Ramos (cell line): ENCODE data around the gene SPANXN3.
"Not testable (repeated sequence)": the region's sequence is repeated elsewhere in the genome, so short reads cannot be mapped to it uniquely, and the experiment has no call there.

ENCODE experiments used
- in situ Hi-C: fragments of 300-500 bp; cut with MboI; formaldehyde crosslinking; loops from one replicate; pipeline ENCODE4 v1.14.3; 2022; ENCODE audit warnings: low sequenced_read_pairs; ENCODE audit not compliant: unreplicated experiment

SPANXN3 gene

GRCh38 chrX:143517375-143517774 lies at the start of gene SPANXN3:
TSS of gene SPANXN3 (minus strand) at chrX:143517475. CDS start at chrX:143517391, 84 bp downstream.
- in situ Hi-C loops = not testable (repeated sequence)

- in situ Hi-C loops = no loop called here
These were observed 18.9 kb upstream of the SPANXN3 start for GRCh38 chrX:143536176-143536575.

GRCh38 chrX:143502196-143502595 lies 15.1 kb downstream of the SPANXN3 start:
- in situ Hi-C loops = not testable (repeated sequence)

GRCh38 chrX:143500751-143501150 lies 16.5 kb downstream of the SPANXN3 start:
- in situ Hi-C loops = no loop called here

GRCh38 chrX:143486105-143486504 lies 31.2 kb downstream of the SPANXN3 start:
- in situ Hi-C loops = no loop called here

- in situ Hi-C loops = no loop called here
These were observed 40.5 kb downstream of the SPANXN3 start for GRCh38 chrX:143476751-143477150.

GRCh38 chrX:143472347-143472938 lies 44.8 kb downstream of the SPANXN3 start:
- in situ Hi-C loops = no loop called here

- in situ Hi-C loops = no loop called here
These were observed 51.1 kb downstream of the SPANXN3 start for GRCh38 chrX:143466130-143466529.

GRCh38 chrX:143462696-143463095 lies 54.6 kb downstream of the SPANXN3 start:
- in situ Hi-C loops = no loop called here

- in situ Hi-C loops = no loop called here
These were observed 55.7 kb downstream of the SPANXN3 start for GRCh38 chrX:143461606-143462005.
